GM21576 (cell line): Measurements from ENCODE around the gene SLC25A42.

Experiments
- ATAC-seq: cut with Tn5 transposase; IDR thresholded peaks from one replicate; pipeline ENCODE4 v1.9.1; 2021; ENCODE audit warnings: mild to moderate bottlenecking, moderate library complexity; ENCODE audit not compliant: unreplicated experiment

The SLC25A42 gene

GRCh38 chr19:19157808-19158207 lies 94.0 kb downstream of the SLC25A42 start:
- no peak for ATAC-seq

- no peak for ATAC-seq
These were observed 95.7 kb downstream of the SLC25A42 start for GRCh38 chr19:19159534-19159933.

DNA sequence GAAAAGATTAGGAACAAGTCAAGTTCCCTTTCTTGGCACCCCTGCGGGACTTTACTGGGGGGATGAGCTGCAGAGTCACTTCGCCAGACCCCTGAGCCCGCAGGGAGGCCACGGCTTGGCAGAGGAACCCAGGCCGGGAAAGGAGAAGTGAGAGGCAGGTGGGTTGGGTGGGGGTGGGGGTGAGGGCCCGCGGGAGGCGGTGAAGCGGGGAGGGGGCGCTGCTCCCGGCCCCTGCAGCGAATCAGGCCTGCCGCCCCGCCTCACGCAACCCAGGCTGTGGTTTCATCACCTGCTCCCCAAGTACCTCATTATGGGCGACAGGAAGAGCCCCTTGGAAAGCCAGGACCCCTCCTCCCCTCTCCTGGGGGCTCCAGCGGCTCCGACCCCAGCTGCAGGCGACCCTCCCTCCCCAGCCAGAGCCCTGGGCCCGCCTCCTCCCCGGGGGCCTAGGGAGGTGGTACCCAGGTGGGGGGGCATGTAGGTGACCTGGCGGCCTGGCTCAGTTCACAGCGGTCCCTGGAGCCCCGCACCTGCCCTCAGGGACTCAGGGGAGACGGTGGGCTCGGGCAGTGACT lies 96.8 kb downstream of the SLC25A42 start:
- no peak for ATAC-seq

DNA sequence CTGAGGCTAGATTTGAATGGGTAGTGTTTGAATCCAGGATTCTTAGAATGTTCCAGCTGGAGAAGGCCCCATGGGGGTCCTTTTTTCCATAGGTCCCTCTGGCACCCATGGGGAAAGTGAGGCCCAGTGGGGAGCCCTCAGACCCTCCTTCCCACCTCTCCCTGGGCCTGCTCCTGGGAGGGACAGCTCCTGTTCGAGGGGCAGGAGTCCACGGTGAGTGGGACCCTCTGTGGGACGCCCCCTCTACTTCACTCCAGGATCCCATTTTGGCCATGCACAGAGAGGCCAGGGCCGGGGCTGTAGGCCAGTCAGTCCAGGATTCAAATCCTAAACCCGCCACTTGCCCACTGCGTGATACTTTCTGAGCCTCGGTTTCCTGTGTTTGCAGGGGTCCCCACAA lies 98.7 kb downstream of the SLC25A42 start:
- ATAC-seq, result no peak
